DOHH2 (cell line): ENCODE results near the gene ZNF280B.
"Not testable (repeated sequence)": the region's sequence is repeated elsewhere in the genome, so short reads cannot be mapped to it uniquely, and the experiment has no call there.

Experiments used
- H3F3A ChIP-seq: fragments of 200-600 bp; sonication (generic), shearing (Covaris generic); 2 replicates; pipeline ENCODE4 v1.6.0; 2016; ENCODE audit warnings: antibody characterized with exemption, mild to moderate bottlenecking; ENCODE audit not compliant: control insufficient read depth, insufficient read depth
- H3K27ac ChIP-seq: fragments of 200-600 bp; sonication (generic); 2 replicates; pipeline ENCODE4 v1.5.1; 2014; ENCODE audit warnings: low read depth, mild to moderate bottlenecking, low read length, moderate library complexity
- H3K27me3 ChIP-seq: fragments of 200-600 bp; sonication (generic); 2 replicates; pipeline ENCODE4 v1.6.1; 2014; ENCODE audit warnings: mild to moderate bottlenecking, low read length, mixed read lengths; ENCODE audit not compliant: control insufficient read depth
- H3K36me3 ChIP-seq: fragments of 200-600 bp; sonication (generic); 2 replicates; pipeline ENCODE4 v1.6.1; 2014; ENCODE audit warnings: mild to moderate bottlenecking, low read length, moderate library complexity, mixed read lengths; ENCODE audit not compliant: control insufficient read depth
- H3K4me1 ChIP-seq: fragments of 200-600 bp; sonication (generic); 2 replicates; pipeline ENCODE4 v1.6.1; 2014; ENCODE audit warnings: mild to moderate bottlenecking, low read length, mixed read lengths; ENCODE audit not compliant: control insufficient read depth
- H3K4me2 ChIP-seq: fragments of 200-600 bp; sonication (generic); 2 replicates; pipeline ENCODE4 v1.6.0; 2014; ENCODE audit warnings: mild to moderate bottlenecking, low read length, moderate library complexity
- H3K4me3 ChIP-seq: fragments of 200-600 bp; sonication (generic); 2 replicates; pipeline ENCODE4 v1.5.1; 2014; ENCODE audit warnings: mild to moderate bottlenecking, low read length, mixed read lengths
- H3K79me2 ChIP-seq: fragments of 200-600 bp; sonication (generic); 2 replicates; pipeline ENCODE4 v1.6.1; 2014; ENCODE audit warnings: mild to moderate bottlenecking, low read length, mixed read lengths; ENCODE audit not compliant: control insufficient read depth
- H3K9me2 ChIP-seq: fragments of 200-600 bp; sonication (generic); replicated peaks from 2 replicates; pipeline ENCODE4 v1.6.1; 2014; ENCODE audit warnings: mild to moderate bottlenecking, low read length, mixed read lengths; ENCODE audit not compliant: control insufficient read depth
- H3K9me3 ChIP-seq: fragments of 200-600 bp; sonication (generic); 2 replicates; pipeline ENCODE4 v1.6.1; 2014; ENCODE audit warnings: antibody characterized with exemption, low read length, mixed read lengths; ENCODE audit not compliant: control insufficient read depth, insufficient read depth
- H4K20me1 ChIP-seq: fragments of 200-600 bp; sonication (generic); 2 replicates; pipeline ENCODE4 v1.6.0; 2014; ENCODE audit warnings: low read depth, mild to moderate bottlenecking, antibody characterized with exemption, low read length, moderate library complexity; ENCODE audit not compliant: control insufficient read depth, insufficient read depth
- EZH2phosphoT487 ChIP-seq: fragments of 200-600 bp; sonication (generic); IDR thresholded peaks from 2 replicates; pipeline ENCODE4 v1.6.1; 2017; ENCODE audit warnings: borderline replicate concordance, mild to moderate bottlenecking, antibody characterized with exemption, low read length, moderate library complexity, mixed read lengths
- TF ChIP-seq, protein P1 (sequence below): fragments of 200-600 bp; sonication (generic); IDR thresholded peaks from one replicate; pipeline ENCODE4 v1.5.1; 2014; ENCODE audit warnings: antibody characterized with exemption, mild to moderate bottlenecking, low read depth, low read length; ENCODE audit not compliant: poor library complexity, severe bottlenecking

ZNF280B gene

DNA sequence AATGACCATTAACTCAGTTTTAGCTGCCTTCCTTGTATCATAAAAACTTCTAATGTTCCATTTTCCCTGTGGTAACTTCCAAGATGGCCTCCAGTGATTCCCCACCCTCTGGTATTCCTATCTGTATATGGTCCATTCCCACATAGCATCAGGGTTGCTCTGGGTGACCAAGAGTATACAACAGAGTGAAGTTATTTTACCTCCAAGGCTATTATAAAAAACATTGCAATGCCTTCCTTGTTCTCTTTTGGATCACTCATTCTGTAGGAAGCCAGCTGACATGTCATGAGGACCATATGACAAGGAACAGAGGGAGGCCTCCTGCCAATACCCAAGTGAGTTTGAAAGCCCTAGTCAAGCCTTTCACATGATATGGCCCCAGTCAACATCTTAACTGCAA, 30.1 kb downstream of the ZNF280B start:
- no peak overlapping the region for H3K4me3 ChIP-seq
- H3F3A ChIP-seq: no peaks in the 10 kb centered on the region
- no peaks in the 10 kb centered on the region for H3K9me2 ChIP-seq
- H3K9me3 ChIP-seq: no peaks in the 10 kb centered on the region
- no peaks in the 10 kb centered on the region for H3K36me3 ChIP-seq
- no peak overlapping the region for H3K27ac ChIP-seq
- no peaks in the 10 kb centered on the region for H3K27me3 ChIP-seq
- H3K4me1 ChIP-seq: peaks cover 12% of the 10 kb centered on the region
- H4K20me1 ChIP-seq: no peaks in the 10 kb centered on the region
- no peak overlapping the region for H3K4me2 ChIP-seq
- TF ChIP-seq, protein P1, sequence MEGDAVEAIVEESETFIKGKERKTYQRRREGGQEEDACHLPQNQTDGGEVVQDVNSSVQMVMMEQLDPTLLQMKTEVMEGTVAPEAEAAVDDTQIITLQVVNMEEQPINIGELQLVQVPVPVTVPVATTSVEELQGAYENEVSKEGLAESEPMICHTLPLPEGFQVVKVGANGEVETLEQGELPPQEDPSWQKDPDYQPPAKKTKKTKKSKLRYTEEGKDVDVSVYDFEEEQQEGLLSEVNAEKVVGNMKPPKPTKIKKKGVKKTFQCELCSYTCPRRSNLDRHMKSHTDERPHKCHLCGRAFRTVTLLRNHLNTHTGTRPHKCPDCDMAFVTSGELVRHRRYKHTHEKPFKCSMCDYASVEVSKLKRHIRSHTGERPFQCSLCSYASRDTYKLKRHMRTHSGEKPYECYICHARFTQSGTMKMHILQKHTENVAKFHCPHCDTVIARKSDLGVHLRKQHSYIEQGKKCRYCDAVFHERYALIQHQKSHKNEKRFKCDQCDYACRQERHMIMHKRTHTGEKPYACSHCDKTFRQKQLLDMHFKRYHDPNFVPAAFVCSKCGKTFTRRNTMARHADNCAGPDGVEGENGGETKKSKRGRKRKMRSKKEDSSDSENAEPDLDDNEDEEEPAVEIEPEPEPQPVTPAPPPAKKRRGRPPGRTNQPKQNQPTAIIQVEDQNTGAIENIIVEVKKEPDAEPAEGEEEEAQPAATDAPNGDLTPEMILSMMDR: no peak
- no peak for TF ChIP-seq EZH2phosphoT487
- no peaks in the 10 kb centered on the region for H3K79me2 ChIP-seq

- H3K36me3 ChIP-seq: no peaks in the 10 kb centered on the region
- peaks cover 2% of the 10 kb centered on the region; the same call in 1 of the 2 replicates for H3K9me3 ChIP-seq
- H3K9me2 ChIP-seq: no peaks in the 10 kb centered on the region
- no peak overlapping the region for H3K27ac ChIP-seq
- no peak overlapping the region for H3K4me2 ChIP-seq
- no peak overlapping the region for H3K4me3 ChIP-seq
- TF ChIP-seq EZH2phosphoT487: no peak
- TF ChIP-seq, protein P1: no peak
- H3K79me2 ChIP-seq: no peaks in the 10 kb centered on the region
- H3K27me3 ChIP-seq: no peaks in the 10 kb centered on the region
- H4K20me1 ChIP-seq: no peaks in the 10 kb centered on the region
- peaks cover 9% of the 10 kb centered on the region for H3K4me1 ChIP-seq
- H3F3A ChIP-seq: no peaks in the 10 kb centered on the region
These were observed 33.8 kb downstream of the ZNF280B start for GRCh38 chr22:22474733-22475132.

- not testable (repeated sequence) for H4K20me1 ChIP-seq, H3F3A ChIP-seq, H3K9me3 ChIP-seq, H3K4me2 ChIP-seq, H3K9me2 ChIP-seq, H3K4me1 ChIP-seq, H3K79me2 ChIP-seq, H3K4me3 ChIP-seq, H3K27me3 ChIP-seq, H3K36me3 ChIP-seq, H3K27ac ChIP-seq
These were observed 37.4 kb downstream of the ZNF280B start for GRCh38 chr22:22471104-22471503.

- Histone ChIP-seq H3K36me3 (no peaks in the 10 kb centered on the region), H3K79me2 (no peaks in the 10 kb centered on the region), H3K4me2 (no peak overlapping the region), H4K20me1 (no peaks in the 10 kb centered on the region), H3K4me3 (no peak overlapping the region), H3K4me1 (peaks cover 1% of the 10 kb centered on the region), H3K9me3 (peaks cover 6% of the 10 kb centered on the region; the same call in 1 of the 2 replicates), H3K27ac (no peak overlapping the region), H3K9me2 (no peaks in the 10 kb centered on the region), H3K27me3 (no peaks in the 10 kb centered on the region), H3F3A (no peaks in the 10 kb centered on the region)
- no peak for TF ChIP-seq EZH2phosphoT487
- TF ChIP-seq, protein P1: no peak
These were observed 39.0 kb downstream of the ZNF280B start for GRCh38 chr22:22469527-22469926.

GRCh38 chr22:22468794-22469469, 39.6 kb downstream of the ZNF280B start:
- H3F3A ChIP-seq, H3K9me3 ChIP-seq, H4K20me1 ChIP-seq, H3K36me3 ChIP-seq, H3K4me2 ChIP-seq, H3K4me3 ChIP-seq, H3K79me2 ChIP-seq, H3K27me3 ChIP-seq, H3K27ac ChIP-seq, H3K9me2 ChIP-seq, H3K4me1 ChIP-seq: not testable (repeated sequence)
